Spleen (tissue), 11 donors: ENCODE results near the gene GADL1. TPM values are rescaled to one million over a fixed set of nuclear protein-coding genes. Genes with fewer than 3 reads are reported as not detected.

Source experiments
- DNase-seq: peaks from one replicate; pipeline ENCODE4 v3.0.0-alpha.2; 2020
- H3K27ac ChIP-seq, 8 donors: fragments of 200-600 bp; sonication (generic) in 7 of 8; 1 replicate in 4 of 8; 2 replicates in 4 of 8; pipeline versions ENCODE4 v1.5.0 to v1.8.0; 2016 to 2021; ENCODE audit warnings: inconsistent platforms in 4 of 8, mild to moderate bottlenecking in 4 of 8, moderate library complexity in 1 of 8
- H3K27me3 ChIP-seq, 7 donors: fragments of 200-600 bp; sonication (generic) in 6 of 7; replicated peaks in 1 of 7; 1 replicate in 4 of 7; 2 replicates in 3 of 7; pipeline versions ENCODE4 v1.5.0 to v1.8.0; 2016 to 2021; ENCODE audit warnings: inconsistent platforms in 3 of 7, mild to moderate bottlenecking in 1 of 7
- H3K36me3 ChIP-seq, 6 donors: fragments of 200-600 bp; sonication (generic) in 5 of 6; 1 replicate in 4 of 6; 2 replicates in 2 of 6; pipeline versions ENCODE4 v1.5.0 to v1.8.0; 2016 to 2021; ENCODE audit warnings: inconsistent platforms in 2 of 6
- H3K4me1 ChIP-seq, 6 donors: fragments of 200-600 bp; sonication (generic) in 5 of 6; 1 replicate in 3 of 6; 2 replicates in 3 of 6; pipeline versions ENCODE4 v1.5.0 to v1.8.0; 2016 to 2021; ENCODE audit warnings: inconsistent platforms in 3 of 6
- H3K4me3 ChIP-seq, 8 donors: fragments of 200-600 bp; sonication (generic) in 7 of 8; 1 replicate in 4 of 8; 2 replicates in 4 of 8; pipeline versions ENCODE4 v1.5.0 to v1.8.0; 2016 to 2021; ENCODE audit warnings: inconsistent platforms in 4 of 8, mild to moderate bottlenecking in 4 of 8, moderate library complexity in 2 of 8
- H3K9me3 ChIP-seq, 8 donors: fragments of 200-600 bp; sonication (generic) in 7 of 8; 1 replicate in 4 of 8; 2 replicates in 4 of 8; pipeline versions ENCODE4 v1.5.0 to v1.8.0; 2016 to 2021; ENCODE audit warnings: inconsistent platforms in 4 of 8
- POLR2A ChIP-seq, 3 donors: fragments of 450-650 bp; IDR thresholded peaks; one replicate each; pipeline ENCODE4 v1.5.1; 2017; ENCODE audit warnings: antibody characterized with exemption in 3 of 3, mild to moderate bottlenecking in 1 of 3
- POLR2AphosphoS5 ChIP-seq, 3 donors: sonication (generic); formaldehyde crosslinking; IDR thresholded peaks; one replicate each; pipeline ENCODE4 v1.5.1; 2017; ENCODE audit warnings: antibody characterized with exemption in 3 of 3
- WGBS, 5 donors: extraction: QIAGEN DNeasy Blood & Tissue Kit in 3 of 5; methylation state at CpG; one replicate each; pipeline versions ENCODE4 v1.1.5 to v1.1.7; 2013 to 2018; 5-methylcytosine and 5-hydroxymethylcytosine counted together
- intact Hi-C: fragments of 100-400 bp; cut with DNase I; formaldehyde crosslinking; loops from one replicate; pipeline ENCODE4 v1.15.0; 2023; ENCODE audit warnings: low total_unique reads
- polyA plus RNA-seq, 3 donors: library from polyadenylated mRNA; stranded (reverse); fragments of 200-250 nt; gene quantifications; one replicate each; pipeline ENCODE4 v1.2.1, GENCODE V29; 2013
- total RNA-seq, 7 donors: library from RNA; depleted of rRNA in 3 of 7; stranded (reverse); fragments of >200 nt in 3 of 7; fragmentation: NEBNext Ultra II Directional in 4 of 7; extraction: Animal tissue kit (Norgen Biotek cat#: 25700) in 4 of 7; gene quantifications; one replicate each; pipeline versions ENCODE4 v1.1.0 to v1.2.1, GENCODE V29; 2016 to 2021
- TF ChIP-seq, protein P1 (sequence below), 11 experiments: fragments of 200-600 bp in 7 of 11; fragments of 450-650 bp in 4 of 11; sonication (generic) in 4 of 11; IDR thresholded peaks in 8 of 11; conservative IDR thresholded peaks in 3 of 11; 1 replicate in 7 of 11; 2 replicates in 4 of 11; pipeline versions ENCODE4 v1.4.0 to v1.8.0; 2016 to 2021; ENCODE audit warnings: antibody characterized with exemption in 11 of 11, inconsistent platforms in 4 of 11, mild to moderate bottlenecking in 1 of 11
- donor health status: healthy with polysubstance abuse.
- donor health status: DM: no; HTN: no; CAD: no; lungs with moderate emphysema.
- donor health status: DM: no; HTN: no; CAD: no.
- donor health status: Bipolar disorder and iron deficiency.
- donor health status: healthy.
- donor health status: DM: no; HTN: no; CAD: no.
- donor health status: DM: yes; HTN: yes; CAD: no.

GADL1 gene
- total and polyA plus RNA-seq, 10 donors: 0.02 to 0.16 (median 0.08) TPM; not detected in 6

DNA sequence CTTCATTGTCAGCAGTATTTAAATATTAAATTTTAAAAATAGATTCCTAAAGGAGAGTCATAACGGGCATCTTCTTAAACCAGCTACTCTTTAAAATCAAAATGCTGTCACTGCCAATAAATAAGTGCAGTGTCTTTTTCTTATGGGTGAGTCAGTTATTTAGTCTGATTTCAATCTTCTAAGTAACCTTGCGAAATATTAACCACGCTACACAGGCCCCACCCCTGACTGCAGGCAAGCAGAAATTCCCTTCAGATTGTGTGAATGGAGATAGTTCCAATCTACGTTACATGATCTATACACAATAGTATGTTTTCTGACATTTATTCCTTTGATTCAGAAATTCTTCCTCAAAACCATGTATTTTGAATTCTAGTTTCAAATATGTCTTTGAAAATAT is 141.5 kb downstream of the GADL1 start:
- Histone ChIP-seq H3K9me3 (no peaks in the 10 kb centered on the region), H3K4me1 (peaks cover 0 to 19% (median 0%) of the 10 kb centered on the region in 6 donors), H3K27ac (no peak overlapping the region), H3K36me3 (no peaks in the 10 kb centered on the region), H3K4me3 (no peak overlapping the region), H3K27me3 (no peaks in the 10 kb centered on the region)
- DNase-seq: no peak
- TF ChIP-seq, protein P1, sequence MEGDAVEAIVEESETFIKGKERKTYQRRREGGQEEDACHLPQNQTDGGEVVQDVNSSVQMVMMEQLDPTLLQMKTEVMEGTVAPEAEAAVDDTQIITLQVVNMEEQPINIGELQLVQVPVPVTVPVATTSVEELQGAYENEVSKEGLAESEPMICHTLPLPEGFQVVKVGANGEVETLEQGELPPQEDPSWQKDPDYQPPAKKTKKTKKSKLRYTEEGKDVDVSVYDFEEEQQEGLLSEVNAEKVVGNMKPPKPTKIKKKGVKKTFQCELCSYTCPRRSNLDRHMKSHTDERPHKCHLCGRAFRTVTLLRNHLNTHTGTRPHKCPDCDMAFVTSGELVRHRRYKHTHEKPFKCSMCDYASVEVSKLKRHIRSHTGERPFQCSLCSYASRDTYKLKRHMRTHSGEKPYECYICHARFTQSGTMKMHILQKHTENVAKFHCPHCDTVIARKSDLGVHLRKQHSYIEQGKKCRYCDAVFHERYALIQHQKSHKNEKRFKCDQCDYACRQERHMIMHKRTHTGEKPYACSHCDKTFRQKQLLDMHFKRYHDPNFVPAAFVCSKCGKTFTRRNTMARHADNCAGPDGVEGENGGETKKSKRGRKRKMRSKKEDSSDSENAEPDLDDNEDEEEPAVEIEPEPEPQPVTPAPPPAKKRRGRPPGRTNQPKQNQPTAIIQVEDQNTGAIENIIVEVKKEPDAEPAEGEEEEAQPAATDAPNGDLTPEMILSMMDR (IDR thresholded peaks at IDR 0.05 in 8 of 11, conservative IDR thresholded peaks at IDR 0.05 in 3 of 11): no peak
- TF ChIP-seq POLR2AphosphoS5 (IDR thresholded peaks at IDR 0.05) (no peak), POLR2A (IDR thresholded peaks at IDR 0.05) (no peak)
- intact Hi-C loops: loop anchor here (10.0 kb wide), 1 partner anchor 708 kb away; no protein-coding TSS in a partner anchor
- 44 to 72% (median 56%) methylated on average over 4 of the region's 4 CpGs for WGBS, 5 donors

DNA sequence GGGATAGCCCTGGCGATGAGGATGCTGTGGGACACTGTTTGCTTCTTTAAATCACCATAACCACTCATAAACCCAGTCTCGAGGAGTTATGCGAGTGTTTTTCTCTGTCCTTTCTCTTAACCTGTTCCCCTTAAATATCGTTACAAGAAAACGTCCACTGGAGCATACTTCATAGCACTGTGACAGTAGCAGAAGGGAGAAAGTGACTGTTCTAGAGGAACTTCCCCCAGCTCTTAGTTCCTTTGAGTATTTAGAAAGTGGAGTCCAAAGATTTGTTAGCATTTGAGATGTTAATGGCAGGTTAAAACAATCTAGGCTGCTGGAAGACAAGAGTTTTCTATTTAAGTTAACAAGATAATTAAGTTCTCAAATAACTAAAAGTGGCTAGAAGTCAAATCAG is 142.0 kb downstream of the GADL1 start:
- TF ChIP-seq POLR2A (IDR thresholded peaks at IDR 0.05): no peak
- no peak for TF ChIP-seq POLR2AphosphoS5 (IDR thresholded peaks at IDR 0.05)
- TF ChIP-seq, protein P1 (IDR thresholded peaks at IDR 0.05 in 8 of 11, conservative IDR thresholded peaks at IDR 0.05 in 3 of 11): no peak
- Histone ChIP-seq H3K9me3 (no peaks in the 10 kb centered on the region), H3K36me3 (no peaks in the 10 kb centered on the region), H3K4me1 (peaks cover 0 to 24% (median 0%) of the 10 kb centered on the region in 6 donors), H3K27me3 (no peaks in the 10 kb centered on the region), H3K4me3 (no peak overlapping the region), H3K27ac (no peak overlapping the region)
- intact Hi-C loops: loop anchor here (10.0 kb wide), 1 partner anchor 708 kb away; no protein-coding TSS in a partner anchor
- no peak for DNase-seq
- WGBS, 5 donors: 80 to 90% (median 87%) methylated on average over 5 of the region's 5 CpGs

DNA sequence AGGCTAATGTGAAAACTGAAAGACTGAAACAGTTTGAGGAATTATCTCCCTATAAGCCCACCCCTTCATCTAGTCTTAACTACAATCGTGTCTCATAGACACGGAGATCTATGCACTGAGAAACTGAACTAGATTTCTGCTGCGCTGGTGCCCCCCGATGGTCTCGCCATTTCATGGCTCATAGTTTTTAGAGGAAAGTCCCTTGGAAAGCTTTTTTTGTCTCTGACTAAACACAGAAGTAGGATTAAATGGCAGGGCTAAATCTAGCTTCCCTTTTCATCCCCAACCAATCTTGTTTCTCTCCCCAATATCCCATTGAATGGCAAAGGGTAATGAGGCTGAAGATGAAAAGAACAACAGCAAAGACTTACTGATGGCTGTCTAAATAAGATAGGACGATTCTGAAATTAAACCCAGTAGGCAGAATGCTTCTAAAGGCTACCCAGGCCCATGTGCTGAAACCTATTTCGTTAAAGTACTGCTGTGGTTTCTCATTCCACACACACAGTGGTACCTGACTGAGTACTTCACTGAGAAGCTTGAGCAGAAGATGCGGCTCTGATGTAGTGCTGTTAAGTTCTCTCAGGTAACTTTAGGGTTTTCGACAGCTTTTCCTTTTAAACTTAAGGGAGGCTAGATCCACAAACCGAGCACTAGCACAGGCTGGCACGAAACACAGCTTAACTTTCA is 142.7 kb downstream of the GADL1 start:
- intact Hi-C loops: loop anchor here (10.0 kb wide), 1 partner anchor 707 kb away; no protein-coding TSS in a partner anchor
- H3K36me3 ChIP-seq: no peaks in the 10 kb centered on the region
- TF ChIP-seq POLR2A (IDR thresholded peaks at IDR 0.05) (no peak), POLR2AphosphoS5 (IDR thresholded peaks at IDR 0.05) (no peak)
- TF ChIP-seq, protein P1 (IDR thresholded peaks at IDR 0.05 in 8 of 11, conservative IDR thresholded peaks at IDR 0.05 in 3 of 11): peak in 7 of 11 experiments; percentile 12 to 42 (median 31)
- no peaks in the 10 kb centered on the region for H3K27me3 ChIP-seq
- no peak overlapping the region for H3K4me3 ChIP-seq
- WGBS, 5 donors: 53 to 63% (median 58%) methylated on average over 11 of the region's 11 CpGs
- peaks cover 0 to 24% (median 0%) of the 10 kb centered on the region in 6 donors for H3K4me1 ChIP-seq
- no peaks in the 10 kb centered on the region for H3K9me3 ChIP-seq
- H3K27ac ChIP-seq: no peak overlapping the region
- DNase-seq: peak; percentile 58

DNA sequence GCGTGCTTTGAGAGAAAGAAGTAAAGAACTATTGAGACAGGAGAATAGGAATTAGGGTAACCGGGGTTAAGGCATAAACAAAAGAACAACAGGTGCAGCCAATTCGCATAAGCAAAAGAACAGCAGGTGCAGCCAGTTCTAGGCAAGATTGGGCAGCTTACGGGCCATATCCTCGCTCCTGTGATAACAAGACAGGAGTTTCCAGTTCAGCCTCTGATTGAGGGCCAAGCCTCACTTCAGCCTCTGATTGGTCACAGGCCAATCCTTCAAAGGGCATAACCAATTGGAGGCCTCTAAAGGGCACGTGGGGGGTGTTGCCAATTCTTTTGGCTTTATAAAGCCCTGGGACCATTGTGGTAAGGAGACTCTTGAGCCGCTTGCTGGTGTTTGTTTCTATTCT is 143.5 kb downstream of the GADL1 start:
- H3K27me3 ChIP-seq: no peaks in the 10 kb centered on the region
- intact Hi-C loops: loop anchor here (10.0 kb wide), 1 partner anchor 706 kb away; no protein-coding TSS in a partner anchor
- no peaks in the 10 kb centered on the region for H3K36me3 ChIP-seq
- TF ChIP-seq POLR2A (IDR thresholded peaks at IDR 0.05): no peak
- TF ChIP-seq POLR2AphosphoS5 (IDR thresholded peaks at IDR 0.05): no peak
- TF ChIP-seq, protein P1 (IDR thresholded peaks at IDR 0.05 in 8 of 11, conservative IDR thresholded peaks at IDR 0.05 in 3 of 11): no peak
- WGBS, 5 donors: 77 to 89% (median 84%) methylated on average over 7 of the region's 7 CpGs
- no peak for DNase-seq
- H3K4me3 ChIP-seq: no peak overlapping the region
- H3K9me3 ChIP-seq: no peaks in the 10 kb centered on the region
- H3K4me1 ChIP-seq: peaks cover 0 to 24% (median 0%) of the 10 kb centered on the region in 6 donors
- no peak overlapping the region for H3K27ac ChIP-seq
